NCI-H2081 treated with DMSO at 0.1 percent for 48 hours (cell line): ENCODE results near the gene TESMIN.

Experiments
- DNase-seq: peaks from one replicate; lab custom pipeline; 2025; lab: John Stamatoyannopoulos, UW

TESMIN gene

DNA sequence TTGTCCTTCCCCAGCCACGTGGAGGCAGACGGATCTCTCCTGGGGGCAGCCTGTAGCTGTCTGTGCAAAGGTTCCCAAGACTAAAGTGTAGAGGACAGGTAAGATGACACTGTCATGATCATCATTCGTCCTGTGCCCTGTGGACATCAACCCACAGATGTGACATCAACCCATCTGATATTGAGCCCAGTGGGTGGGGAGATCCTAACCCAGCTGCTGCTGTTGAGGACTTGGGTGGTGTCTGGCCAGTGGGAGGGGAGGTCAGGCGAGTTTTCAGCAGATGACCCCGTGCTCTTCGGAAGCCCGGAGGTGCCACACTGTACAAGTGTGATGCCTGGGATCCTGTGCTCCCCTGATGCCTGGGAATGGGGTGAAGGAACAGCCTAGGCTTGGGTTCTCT lies 68.2 kb downstream of the TESMIN start:
- no peak for DNase-seq

DNA sequence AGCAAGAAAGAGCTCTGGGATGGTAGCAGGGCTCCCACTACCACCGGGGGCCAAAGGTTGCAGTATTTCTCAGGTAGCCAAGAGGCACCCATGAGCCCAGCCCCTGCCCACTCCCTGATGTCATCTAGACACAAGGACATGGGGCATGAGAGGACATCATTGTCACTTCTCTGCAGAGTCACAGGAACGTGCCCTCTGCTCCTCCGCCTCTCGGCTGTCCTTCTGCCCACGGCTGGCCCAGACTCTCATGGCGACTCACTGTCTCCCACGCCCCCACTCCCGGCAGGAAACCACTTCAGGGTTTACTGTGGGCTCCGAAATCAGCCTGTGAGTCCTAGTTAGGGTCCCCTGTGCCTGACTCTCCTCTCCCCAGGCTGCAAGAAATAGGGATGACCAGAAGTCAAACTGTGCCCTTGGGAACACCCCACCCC lies 68.8 kb downstream of the TESMIN start:
- DNase-seq, result no peak

DNA sequence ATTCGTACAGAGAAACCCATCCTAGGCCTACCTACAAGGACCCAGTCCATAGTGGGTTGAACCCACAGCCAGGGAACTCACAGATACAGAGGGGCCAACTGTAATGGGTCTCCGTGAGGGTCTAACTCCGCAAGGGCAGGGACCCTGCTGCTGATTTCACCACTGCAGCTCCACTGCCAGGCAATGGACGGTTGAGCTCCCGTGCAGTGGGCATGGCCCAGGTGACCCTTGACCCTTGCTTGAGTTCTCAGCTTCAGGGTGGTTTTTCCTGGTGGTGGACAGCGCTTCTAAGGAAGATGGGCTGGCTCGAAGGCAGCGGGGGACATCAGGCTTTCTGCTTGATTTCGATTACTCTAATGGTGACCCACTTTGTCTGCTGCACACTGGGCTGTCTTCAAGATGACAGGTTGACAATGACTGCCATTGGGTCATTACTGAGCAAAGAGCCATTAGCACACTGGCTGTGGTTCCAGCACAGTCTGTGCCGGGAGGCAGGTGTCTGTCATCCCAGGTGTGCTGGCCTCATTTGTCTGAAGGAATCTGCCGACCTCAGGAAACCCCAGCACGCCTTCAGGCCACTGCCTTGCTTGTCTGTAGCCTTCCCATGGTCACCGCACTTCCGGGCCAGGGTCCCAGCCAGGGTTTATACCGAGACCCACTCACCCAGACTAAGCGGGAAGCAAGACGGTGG lies 70.6 kb downstream of the TESMIN start:
- no peak for DNase-seq

DNA sequence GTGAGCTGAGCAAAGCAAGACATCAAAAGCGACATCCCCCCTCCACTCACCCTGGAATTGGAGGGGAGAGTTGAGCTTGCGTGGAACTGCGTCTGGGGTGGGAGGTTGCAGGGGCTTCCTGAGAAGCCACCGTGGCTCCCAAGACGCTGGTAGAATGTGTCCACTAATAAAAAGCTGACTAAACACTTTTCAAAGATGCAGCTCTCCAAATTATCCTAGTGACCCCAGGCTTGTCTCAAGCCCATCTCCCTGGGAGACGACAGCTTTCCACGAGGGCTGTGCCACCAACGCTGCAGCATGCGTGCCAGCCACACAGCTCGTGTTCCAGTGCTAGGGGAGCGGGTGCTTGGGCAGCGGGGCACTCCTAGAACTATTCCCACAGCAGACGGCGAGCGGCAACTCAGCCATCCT lies 73.3 kb downstream of the TESMIN start:
- no peak for DNase-seq

DNA sequence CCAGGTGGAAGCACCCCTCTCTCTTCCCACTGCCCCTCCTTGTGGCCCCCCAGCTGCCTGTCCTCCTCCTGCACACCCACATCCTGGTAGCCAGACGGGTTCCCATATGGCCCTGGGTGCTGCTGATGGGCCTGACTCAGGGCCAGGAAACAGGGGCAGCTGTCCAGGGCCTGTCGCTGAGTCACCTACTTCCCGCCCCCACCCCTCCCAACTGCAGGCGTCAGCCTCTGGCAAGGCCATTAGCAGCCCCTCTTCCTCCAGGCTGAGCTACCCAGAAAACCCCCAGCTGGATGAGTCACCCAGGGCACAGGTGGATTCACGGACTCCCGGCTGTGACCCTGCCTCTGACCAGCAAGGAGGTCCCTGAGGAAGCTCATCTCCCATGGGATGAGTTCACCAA lies 73.9 kb downstream of the TESMIN start:
- no peak for DNase-seq

DNA sequence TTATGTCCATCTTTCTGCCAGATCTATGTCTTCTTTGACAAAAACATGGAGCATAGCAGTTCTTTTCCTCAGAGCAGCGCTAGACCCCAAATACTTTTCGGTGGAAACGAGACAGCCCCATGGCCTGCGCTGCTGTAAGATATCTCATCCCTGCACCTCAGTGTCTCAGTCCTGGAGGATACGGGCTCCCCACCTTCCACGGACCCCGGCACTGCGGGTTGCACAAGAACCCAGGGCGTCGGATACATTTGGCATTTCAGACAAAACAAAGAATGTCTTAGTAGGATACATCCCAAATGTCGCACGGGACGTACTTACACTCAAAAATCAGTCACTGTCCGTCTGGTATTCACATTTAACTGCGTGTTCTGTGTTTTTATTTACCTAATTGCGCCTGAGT lies 76.9 kb downstream of the TESMIN start:
- DNase-seq, result no peak

DNA sequence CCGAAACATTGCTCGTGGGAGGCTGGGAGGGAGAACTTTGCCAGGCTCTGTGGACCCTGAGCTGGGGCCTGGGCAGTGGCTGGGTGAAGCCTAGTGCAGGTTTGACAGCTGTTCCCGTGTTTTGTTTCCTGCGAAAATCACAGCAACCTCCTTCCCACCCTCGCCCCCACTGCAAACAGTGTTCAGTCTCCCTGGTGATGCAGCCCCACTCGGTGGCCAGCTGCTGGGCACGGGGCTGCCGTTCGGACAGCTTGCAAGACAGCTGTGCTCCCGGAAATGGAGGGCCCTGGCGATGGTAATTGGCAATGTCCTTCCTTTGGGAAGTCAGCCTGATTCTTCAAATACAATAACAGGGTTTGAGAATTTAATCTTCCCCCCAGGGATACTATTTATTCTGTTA lies 77.3 kb downstream of the TESMIN start:
- DNase-seq, result no peak

DNA sequence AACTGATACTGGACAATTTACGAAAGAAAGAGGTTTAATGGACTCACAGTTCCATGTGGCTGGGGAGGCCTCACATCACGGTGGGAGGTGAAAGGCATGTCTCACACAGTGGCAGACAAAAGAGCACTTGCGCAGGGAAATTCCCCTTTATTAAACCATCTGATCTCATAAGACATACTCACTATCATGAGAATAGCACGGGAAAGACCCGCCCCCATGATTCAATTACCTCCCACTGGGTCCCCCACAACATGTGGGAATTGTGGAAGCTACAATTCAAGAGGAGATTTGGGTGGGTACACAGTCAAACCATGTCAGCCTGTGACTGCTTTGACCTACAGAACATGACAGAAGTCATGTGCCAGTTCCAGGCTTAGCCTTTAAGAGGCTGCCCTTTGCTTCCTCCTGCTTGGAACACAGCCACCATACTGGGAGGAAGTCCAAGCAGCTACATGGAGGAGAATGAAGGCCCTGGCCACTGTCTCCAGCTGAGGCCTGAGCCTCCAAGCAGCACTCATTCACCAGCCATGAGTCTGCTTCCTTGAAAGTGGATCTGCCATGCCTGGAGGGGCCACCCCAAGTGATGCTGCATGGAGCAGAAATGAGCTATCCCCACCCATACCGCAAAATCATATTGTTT lies 77.9 kb downstream of the TESMIN start:
- DNase-seq, result no peak

DNA sequence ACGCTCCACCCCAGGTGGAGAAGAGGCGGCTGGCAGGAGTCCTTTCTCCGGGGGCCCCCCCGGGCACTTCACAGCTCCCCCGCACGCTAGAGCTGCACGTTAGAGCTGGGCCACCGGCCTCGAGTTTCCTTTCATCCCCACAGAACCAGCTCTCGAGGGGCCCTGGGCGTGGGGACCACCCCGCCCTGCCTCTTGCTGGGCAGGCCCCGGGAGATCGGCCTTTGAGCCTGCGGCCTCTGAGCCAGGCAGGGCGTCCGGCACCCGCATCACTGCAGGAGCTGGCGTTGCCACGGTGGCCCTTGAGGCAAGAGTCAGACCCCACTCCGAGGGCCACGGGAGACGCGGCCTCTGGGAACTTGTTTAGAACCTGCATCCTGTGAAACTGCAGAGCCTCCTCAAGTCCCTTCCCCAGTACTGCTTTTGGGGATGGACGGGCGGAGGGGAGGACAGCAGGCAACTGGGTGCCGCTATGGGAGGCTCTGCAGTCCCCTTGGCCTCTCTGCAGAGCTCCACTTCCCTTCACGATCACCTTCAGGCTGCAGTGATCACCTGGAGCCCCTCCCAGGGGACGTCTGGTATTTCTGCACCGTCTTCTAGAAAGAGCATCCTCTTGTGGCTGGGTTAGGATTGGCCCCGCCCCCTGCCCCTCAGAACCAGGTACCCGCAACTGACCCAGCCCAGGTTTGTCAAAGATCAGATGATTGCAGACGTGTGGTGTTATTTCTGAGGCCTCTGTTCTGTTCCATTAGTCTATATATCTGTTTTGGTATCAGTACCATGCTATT lies 80.9 kb downstream of the TESMIN start:
- DNase-seq, result no peak

DNA sequence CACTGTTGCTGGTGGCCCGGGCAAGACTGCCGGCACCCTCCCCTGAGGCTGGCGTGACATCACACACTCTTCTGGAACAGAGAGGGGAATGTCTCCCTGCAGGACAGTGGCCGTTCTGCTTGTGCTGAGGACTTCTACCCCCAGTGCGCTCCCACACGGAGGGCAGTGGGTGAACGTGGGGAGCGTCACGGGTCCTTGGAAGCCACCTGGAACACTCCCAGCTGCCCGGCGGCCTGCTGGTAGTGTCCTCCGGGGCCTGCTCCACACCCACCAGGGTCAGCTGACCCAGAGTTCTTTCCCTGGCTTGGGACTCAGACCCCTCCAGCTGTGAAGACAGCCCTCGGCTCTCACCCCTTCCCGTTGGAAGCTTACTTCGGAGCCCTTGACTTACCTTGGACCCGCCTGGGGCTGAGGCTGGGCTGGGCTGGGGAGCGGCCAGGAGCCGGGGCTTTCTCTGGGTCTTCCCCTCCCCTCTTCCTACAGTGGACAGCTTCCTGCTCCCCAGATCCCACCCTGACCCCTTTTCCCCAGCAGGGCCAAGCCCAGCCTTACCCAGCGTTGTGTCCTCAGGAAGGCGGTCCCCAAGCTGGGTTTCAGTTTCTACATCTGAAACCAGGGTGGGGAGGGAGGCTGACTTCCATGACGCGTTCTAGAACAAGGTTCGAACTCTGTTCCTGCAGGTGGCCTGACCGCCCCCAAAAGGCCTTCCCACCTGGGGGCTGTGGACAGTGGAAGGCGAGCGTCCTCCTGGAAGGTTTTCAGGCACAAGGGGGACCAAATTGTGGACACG lies 81.8 kb downstream of the TESMIN start:
- no peak for DNase-seq

DNA sequence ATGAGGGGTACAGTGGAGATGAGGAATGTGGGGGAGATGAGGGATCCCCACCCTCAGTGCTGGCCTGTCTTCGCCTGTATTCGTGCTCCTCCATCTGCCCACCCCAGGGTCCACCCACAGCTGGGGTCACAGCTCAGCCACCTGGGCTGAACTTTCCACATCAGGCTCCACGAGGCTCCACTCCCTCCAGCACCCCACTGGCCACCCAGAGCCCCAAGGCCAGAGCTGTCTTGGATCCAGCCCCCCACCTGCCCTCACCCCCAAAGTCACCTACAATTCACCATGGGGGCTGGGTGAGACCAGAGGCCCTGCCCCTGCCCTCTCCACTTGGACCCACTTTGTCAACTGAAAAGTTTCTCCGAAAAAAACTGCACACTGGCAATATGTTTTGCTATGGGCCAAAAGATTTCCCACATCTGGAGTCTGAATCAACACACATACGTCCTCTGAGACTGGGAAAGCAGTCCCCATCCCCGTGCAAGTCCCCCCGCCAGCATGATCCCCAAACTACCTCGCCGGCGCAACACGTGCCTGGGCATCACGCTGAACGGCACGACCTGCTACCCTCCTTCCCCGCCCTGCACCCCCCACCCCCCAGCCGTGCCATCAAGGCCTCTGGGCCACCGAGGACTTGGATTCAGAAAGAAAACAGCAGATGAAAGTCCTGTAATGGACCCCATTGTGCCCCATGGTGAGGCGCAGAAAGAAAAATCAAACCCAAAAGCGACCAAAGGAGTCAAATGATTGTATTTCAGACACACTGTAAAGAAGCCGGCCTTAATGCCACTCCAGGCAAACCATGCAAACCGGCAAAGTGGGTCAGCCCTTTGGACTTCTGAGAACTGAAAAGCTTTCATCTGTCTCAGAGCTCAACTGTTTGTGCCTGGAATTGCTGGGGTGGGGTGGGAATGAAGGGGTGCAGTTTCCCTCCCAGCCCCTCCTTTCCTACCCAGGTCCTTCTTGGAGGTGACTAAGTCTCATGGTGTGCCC lies 83.5 kb downstream of the TESMIN start:
- no peak for DNase-seq

DNA sequence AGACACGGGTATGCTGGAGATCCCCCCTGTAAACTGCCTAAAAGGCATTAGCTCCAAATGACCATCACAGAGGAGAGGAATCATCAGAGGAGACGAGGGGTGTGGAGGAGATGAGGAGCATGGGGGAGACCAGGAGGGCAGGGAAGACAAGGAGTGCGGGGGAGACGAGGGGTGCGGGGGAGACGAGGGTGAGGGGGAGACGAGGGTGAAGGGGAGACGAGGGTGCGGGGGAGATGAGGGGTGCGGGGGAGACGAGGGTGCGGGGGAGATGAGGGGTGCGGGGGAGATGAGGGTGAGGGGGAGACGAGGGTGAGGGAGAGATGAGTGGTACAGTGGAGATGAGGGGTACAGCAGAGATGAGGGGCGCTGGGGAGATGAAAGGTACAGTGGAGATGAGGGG lies 84.5 kb downstream of the TESMIN start:
- DNase-seq, result no peak

DNA sequence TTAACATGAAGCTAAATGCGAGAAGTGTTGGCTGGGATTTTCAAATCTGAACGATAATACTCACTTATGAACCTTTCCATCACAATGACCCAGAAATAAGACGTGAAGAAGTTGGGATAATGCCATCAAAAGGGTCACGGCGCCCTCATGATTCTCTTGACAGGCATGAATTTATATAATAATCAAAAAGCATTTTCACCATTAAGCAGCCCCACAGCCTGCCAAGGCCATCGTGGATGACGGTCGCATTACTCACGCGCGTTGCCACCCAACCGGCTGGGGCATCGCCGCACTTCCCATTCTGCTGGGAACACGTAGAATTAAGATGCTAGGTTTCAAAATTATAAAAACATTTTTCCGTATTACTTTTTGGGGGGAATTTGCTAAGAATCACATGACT lies 85.9 kb downstream of the TESMIN start:
- no peak for DNase-seq

DNA sequence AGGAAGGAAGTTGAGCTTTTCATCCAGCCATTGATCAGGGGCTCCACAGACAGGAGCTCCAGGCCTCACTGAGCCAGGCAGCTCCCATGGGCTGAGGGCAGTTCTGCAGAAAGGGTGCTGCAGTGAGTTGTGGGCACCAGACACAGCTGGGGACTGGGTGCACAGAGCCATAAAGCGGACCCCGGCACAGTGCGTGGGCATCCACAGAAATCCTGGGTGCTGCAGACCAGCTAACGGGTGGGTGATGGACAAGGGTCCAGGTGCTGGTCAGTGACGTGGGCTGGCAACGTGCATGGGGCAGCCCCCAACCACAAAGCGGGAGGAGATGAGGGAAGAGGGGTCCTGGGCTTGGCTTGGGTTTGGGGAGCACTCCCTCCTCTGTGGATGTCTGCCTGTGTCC lies 86.4 kb downstream of the TESMIN start:
- no peak for DNase-seq

DNA sequence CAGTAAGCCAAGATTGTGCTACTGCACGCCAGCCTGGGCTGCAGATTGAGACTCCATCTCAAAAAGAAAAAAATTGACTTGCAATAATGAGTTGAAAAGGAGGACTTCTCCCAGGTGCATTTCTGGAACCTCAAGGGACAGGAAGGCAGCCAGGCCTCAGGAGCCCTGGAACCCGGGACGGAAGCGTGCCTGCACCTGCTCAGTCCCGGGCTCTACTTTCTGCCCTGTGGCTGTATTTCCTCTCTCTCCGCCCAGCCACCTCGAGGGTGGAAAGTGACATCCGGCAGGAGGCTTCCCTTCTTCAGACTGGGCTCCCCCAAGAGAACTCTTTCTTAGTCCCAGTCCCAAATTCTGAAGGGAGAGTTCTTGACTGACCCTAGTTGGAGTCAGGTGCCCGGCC lies 87.2 kb downstream of the TESMIN start:
- no peak for DNase-seq

DNA sequence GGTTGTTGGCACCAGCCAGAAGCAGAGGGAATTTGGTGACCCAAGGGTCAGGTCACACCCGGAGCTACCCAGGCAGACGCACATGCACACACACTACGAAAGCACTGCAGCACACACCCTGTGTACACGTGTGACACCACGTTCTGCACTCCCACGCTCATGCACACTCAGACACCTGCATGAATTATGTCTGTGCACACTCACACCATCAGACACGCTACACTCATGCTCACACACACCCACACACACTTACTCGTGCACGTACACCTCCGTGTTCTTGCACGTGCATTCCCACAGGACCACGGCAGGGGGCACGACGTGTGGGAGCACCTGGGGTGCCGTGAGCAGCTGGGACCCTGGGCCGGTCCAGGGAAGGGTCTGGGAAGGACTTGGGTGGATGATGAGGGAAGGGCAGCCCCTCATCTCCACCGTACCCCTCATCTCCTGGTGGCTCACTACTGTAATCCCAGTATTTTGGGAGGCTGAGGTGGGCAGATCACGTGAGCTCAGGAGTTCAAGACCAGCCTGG lies 87.8 kb downstream of the TESMIN start:
- no peak for DNase-seq

DNA sequence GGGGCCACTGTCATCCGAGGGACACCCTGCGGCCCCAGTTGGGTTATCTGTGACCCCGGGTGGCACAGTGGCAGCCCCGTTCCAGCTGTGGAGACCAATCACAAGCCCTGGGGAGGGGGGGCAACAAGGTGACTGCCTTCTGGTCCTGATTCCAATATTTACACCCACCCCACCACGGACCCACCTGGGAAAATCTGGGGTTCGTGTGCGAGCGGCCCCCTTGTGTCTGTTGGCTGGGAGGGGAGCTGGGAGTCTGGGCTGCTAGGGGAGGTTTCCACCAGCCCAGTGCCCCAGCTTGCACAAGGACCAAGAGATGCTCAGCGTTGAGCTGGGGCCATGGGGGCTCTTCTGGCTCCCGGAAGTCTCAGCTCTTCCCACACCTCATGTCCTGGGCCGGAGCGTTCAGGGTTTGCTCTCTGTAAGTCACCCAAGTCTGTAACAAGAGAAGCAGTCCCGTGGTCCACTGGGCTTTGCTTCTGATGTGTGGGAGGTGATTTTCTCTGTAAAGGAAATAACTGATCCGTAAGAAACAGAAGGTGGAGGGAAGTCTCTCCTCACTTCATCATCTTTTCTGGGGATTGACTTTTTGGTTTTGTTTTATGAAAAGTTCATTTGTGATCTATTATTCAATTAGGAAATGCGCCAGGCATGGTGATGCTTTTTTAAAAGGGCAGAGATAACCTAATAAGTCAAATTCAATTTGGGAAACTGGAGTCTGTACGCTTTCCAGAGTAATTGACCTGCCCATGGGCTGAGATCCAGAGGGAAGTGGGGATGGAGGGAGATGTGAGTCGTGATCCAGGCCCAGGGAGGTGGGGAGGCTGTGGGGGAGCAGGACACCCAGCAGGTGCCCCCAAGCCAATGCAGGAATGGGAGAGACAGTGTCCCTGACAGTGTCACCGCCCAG lies 89.4 kb downstream of the TESMIN start:
- DNase-seq, result no peak

DNA sequence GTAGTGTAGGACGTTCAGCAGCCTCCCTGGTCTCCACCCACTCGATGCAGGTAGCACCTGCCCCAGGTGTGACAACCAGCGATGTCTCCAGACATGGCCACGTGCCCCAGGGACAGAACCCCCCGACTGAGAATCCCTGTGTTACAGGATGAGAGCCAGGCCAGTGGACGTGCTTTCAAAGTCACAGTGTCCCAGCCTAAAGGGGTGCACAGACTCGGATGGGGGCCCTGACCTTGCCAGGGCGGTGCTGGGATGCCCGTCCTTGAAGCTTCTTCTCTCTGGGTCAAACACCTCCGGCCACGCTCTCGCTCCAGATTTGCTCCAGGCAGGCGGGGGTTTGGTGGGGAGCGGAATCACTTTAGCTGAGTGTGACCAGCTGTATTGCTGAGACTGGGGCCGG lies 90.3 kb downstream of the TESMIN start:
- no peak for DNase-seq

DNA sequence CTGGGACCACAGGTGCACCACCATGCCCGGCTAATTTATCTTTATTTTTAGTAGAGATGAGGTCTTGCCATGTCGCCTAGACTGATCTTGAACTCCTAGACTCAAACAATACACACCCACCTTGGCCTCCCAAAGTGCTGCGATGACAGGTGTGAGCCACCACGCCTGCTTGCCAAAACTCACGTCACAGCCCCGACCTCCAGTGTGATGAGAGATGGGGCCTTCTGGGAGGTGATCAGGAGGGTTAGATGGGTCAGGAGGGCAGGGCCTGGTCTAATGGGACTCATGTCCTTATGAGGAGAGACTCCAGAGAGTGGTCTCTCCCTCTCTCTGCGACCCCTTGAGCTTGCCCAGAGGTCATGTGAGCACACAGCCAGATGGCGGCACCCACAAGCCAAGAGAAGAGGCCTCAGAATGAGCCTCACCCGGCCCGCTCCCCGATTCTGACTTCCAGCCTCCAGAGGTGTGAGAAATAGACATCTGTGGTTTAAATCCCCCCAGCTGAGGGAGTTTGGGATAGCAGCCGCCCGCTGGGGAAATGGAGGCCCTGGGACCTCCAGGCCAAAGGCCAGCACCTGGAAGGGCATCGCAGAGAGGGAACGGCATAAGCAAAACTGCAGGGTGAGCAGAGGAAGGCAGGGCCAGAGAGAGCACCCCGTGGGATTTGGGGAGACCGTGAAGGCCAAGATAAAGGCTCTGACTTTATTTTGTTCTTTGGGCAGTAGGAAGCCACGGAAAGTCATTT lies 91.1 kb downstream of the TESMIN start:
- DNase-seq, result no peak
